Bronchial epithelial cell (primary cell): Measurements from ENCODE around the gene MAGEB16. TPM values are rescaled to one million over a fixed set of nuclear protein-coding genes. Genes with fewer than 3 reads are reported as not detected.

Experiments used
- DNase-seq: peaks from one replicate; pipeline ENCODE4 v3.0.0-alpha.2; 2010; ENCODE audit warnings: low read depth
- FAIRE-seq: peaks from 2 replicates; lab custom pipeline; 2011; peaks lifted over from hg19 to GRCh38; lab: Jason Lieb, UNC
- H3K27me3 ChIP-seq: 2 replicates; pipeline ENCODE4 v1.5.1; 2011; ENCODE audit warnings: low read length; ENCODE audit not compliant: control insufficient read depth, insufficient read depth
- H3K36me3 ChIP-seq: 2 replicates; pipeline ENCODE4 v1.5.1; 2011; ENCODE audit warnings: low read length; ENCODE audit not compliant: control insufficient read depth, insufficient read depth
- H3K4me3 ChIP-seq: 2 replicates; pipeline ENCODE4 v1.5.1; 2011; ENCODE audit warnings: mild to moderate bottlenecking, low read depth, low read length, control low read depth
- total RNA-seq: library from RNA; depleted of rRNA; stranded (reverse); fragments of >200 nt; gene quantifications from 2 replicates; pipeline ENCODE4 v1.2.1, GENCODE V29; 2014
- TF ChIP-seq, protein P1 (sequence below): IDR thresholded peaks from 2 replicates; pipeline ENCODE4 v1.5.1; 2011; ENCODE audit warnings: mild to moderate bottlenecking, moderate library complexity, low read length, control low read depth, inconsistent platforms; ENCODE audit not compliant: insufficient read depth, severe bottlenecking

MAGEB16 gene
- total RNA-seq, 1 donor from 2014 or later = not detected

- no peak overlapping the region for H3K4me3 ChIP-seq
- DNase-seq (no peak), FAIRE-seq (no peak)
- no peaks in the 10 kb centered on the region for H3K27me3 ChIP-seq
- TF ChIP-seq, protein P1, sequence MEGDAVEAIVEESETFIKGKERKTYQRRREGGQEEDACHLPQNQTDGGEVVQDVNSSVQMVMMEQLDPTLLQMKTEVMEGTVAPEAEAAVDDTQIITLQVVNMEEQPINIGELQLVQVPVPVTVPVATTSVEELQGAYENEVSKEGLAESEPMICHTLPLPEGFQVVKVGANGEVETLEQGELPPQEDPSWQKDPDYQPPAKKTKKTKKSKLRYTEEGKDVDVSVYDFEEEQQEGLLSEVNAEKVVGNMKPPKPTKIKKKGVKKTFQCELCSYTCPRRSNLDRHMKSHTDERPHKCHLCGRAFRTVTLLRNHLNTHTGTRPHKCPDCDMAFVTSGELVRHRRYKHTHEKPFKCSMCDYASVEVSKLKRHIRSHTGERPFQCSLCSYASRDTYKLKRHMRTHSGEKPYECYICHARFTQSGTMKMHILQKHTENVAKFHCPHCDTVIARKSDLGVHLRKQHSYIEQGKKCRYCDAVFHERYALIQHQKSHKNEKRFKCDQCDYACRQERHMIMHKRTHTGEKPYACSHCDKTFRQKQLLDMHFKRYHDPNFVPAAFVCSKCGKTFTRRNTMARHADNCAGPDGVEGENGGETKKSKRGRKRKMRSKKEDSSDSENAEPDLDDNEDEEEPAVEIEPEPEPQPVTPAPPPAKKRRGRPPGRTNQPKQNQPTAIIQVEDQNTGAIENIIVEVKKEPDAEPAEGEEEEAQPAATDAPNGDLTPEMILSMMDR = no peak
- H3K36me3 ChIP-seq = no peaks in the 10 kb centered on the region
These were observed 44.5 kb downstream of the MAGEB16 start for GRCh38 chrX:35842674-35843073.

GRCh38 chrX:35847736-35848135 lies 49.6 kb downstream of the MAGEB16 start:
- Histone ChIP-seq H3K4me3 (no peak overlapping the region), H3K27me3 (no peaks in the 10 kb centered on the region), H3K36me3 (no peaks in the 10 kb centered on the region)
- FAIRE-seq (no peak), DNase-seq (no peak)
- TF ChIP-seq, protein P1 = no peak

Other genes with a start within 250 kb of the MAGEB16 start
- gene CFAP47, start 121.4 kb downstream of the MAGEB16 start, total RNA-seq = not detected in 2 replicates